ENCODE data around the gene SOHLH2.

- TF ChIP-seq POLR2A (IDR thresholded peaks at IDR 0.05; ENCODE audit: low read length): no peak
- no peak for TF ChIP-seq GATA1 (IDR thresholded peaks at IDR 0.05; ENCODE audit: low read depth, low read length)
These were observed 39.4 kb downstream of the SOHLH2 start for GRCh38 chr13:36174923-36175322.
